ENCODE data around the gene PIF1.
"Not testable (repeated sequence)": the region's sequence is repeated elsewhere in the genome, so short reads cannot be mapped to it uniquely, and the experiment has no call there.

Gene PIF1

GRCh38 chr15:64808785-64809453 is 16.5 kb downstream of the PIF1 start:
- no peak for DNase-seq

- DNase-seq, result no peak
Observed at GRCh38 chr15:64807751-64808222, 17.7 kb downstream of the PIF1 start.

- DNase-seq, result no peak
Observed at GRCh38 chr15:64807051-64807749, 18.2 kb downstream of the PIF1 start.

- no peak for DNase-seq
Observed at GRCh38 chr15:64806509-64806908, 18.9 kb downstream of the PIF1 start.

- no peak for DNase-seq
Observed at GRCh38 chr15:64804619-64805018, 20.8 kb downstream of the PIF1 start.

GRCh38 chr15:64803526-64803925 is 21.9 kb downstream of the PIF1 start:
- no peak for DNase-seq

- no peak for DNase-seq
Observed at GRCh38 chr15:64800476-64800875, 25.0 kb downstream of the PIF1 start.

- DNase-seq, result not testable (repeated sequence)
Observed at GRCh38 chr15:64798905-64799304, 26.5 kb downstream of the PIF1 start.

GRCh38 chr15:64795921-64796320 is 29.5 kb downstream of the PIF1 start:
- DNase-seq, result not testable (repeated sequence)

- not testable (repeated sequence) for DNase-seq
Observed at GRCh38 chr15:64795299-64795698, 30.1 kb downstream of the PIF1 start.

- DNase-seq, result no peak
Observed at GRCh38 chr15:64792282-64792681, 33.2 kb downstream of the PIF1 start.

GRCh38 chr15:64791401-64791800 is 34.0 kb downstream of the PIF1 start:
- no peak for DNase-seq

- DNase-seq, result no peak
Observed at GRCh38 chr15:64783796-64784195, 41.7 kb downstream of the PIF1 start.

- no peak for DNase-seq
Observed at GRCh38 chr15:64782751-64783150, 42.7 kb downstream of the PIF1 start.

- DNase-seq, result no peak
Observed at GRCh38 chr15:64781299-64781698, 44.1 kb downstream of the PIF1 start.

GRCh38 chr15:64780600-64781156 is 44.8 kb downstream of the PIF1 start:
- DNase-seq, result no peak

GRCh38 chr15:64779630-64780029 is 45.8 kb downstream of the PIF1 start:
- DNase-seq, result no peak

- no peak for DNase-seq
Observed at GRCh38 chr15:64779024-64779423, 46.4 kb downstream of the PIF1 start.

GRCh38 chr15:64776402-64776786 is 49.1 kb downstream of the PIF1 start:
- no peak for DNase-seq

- DNase-seq, result no peak
Observed at GRCh38 chr15:64775551-64776401, 49.7 kb downstream of the PIF1 start, which contains the start of gene RBPMS2. TSS of gene RBPMS2 (minus strand) at chr15:64775589. CDS start at chr15:64775319, 270 bp downstream.

- DNase-seq, result no peak
Observed at GRCh38 chr15:64774629-64775493, 50.6 kb downstream of the PIF1 start.

- DNase-seq, result no peak
Observed at GRCh38 chr15:64774037-64774628, 51.3 kb downstream of the PIF1 start.

Measured in NCI-H526 treated with DMSO at 0.1 percent for 48 hours (cell line).